ENCODE results near the gene CGA. TPM values are rescaled to one million over a fixed set of nuclear protein-coding genes. Genes with fewer than 3 reads are reported as not detected.
A peak's percentile ranks its signal among the peaks of the same experiment; 100 is the strongest.

The CGA gene
- total RNA-seq, 1 donor from 2014 or later, result not detected

- Histone ChIP-seq H3K4me1 (no peaks in the 10 kb centered on the region), H3K9me3 (no peaks in the 10 kb centered on the region), H3K36me3 (no peaks in the 10 kb centered on the region), H3K4me3 (no peak overlapping the region), H3K27ac (no peak overlapping the region), H3K27me3 (no peaks in the 10 kb centered on the region)
- intact Hi-C loops (cut with DNase I), result no loop called here
- ATAC-seq, result no peak
- TF ChIP-seq, protein P1, sequence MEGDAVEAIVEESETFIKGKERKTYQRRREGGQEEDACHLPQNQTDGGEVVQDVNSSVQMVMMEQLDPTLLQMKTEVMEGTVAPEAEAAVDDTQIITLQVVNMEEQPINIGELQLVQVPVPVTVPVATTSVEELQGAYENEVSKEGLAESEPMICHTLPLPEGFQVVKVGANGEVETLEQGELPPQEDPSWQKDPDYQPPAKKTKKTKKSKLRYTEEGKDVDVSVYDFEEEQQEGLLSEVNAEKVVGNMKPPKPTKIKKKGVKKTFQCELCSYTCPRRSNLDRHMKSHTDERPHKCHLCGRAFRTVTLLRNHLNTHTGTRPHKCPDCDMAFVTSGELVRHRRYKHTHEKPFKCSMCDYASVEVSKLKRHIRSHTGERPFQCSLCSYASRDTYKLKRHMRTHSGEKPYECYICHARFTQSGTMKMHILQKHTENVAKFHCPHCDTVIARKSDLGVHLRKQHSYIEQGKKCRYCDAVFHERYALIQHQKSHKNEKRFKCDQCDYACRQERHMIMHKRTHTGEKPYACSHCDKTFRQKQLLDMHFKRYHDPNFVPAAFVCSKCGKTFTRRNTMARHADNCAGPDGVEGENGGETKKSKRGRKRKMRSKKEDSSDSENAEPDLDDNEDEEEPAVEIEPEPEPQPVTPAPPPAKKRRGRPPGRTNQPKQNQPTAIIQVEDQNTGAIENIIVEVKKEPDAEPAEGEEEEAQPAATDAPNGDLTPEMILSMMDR (IDR thresholded peaks at IDR 0.05), result no peak
- DNase-seq, result no peak
Measured at GRCh38 chr6:87105823-87106222, 10.9 kb upstream of the CGA start.

DNA sequence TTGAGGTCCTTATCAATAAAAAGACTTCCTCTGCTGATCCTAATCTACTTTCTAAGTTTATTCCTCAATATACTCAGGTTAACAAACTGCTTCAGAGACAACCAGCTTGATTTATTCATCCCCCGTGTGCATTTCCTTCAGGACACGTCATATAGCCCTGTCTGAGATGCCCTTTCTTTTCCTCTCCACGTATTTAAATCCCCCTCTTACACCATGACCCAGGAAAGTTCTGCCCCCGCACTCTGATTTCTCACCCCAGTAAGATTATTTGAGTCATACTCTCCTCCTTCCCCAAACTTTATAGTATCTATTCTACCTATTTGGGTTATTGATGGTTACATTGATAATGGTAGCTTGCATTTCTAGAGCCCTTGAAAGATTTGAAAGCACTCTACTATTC lies 9.8 kb upstream of the CGA start:
- DNase-seq (no peak), ATAC-seq (no peak)
- Histone ChIP-seq H3K27ac (no peak overlapping the region), H3K9me3 (no peaks in the 10 kb centered on the region), H3K4me1 (no peaks in the 10 kb centered on the region), H3K27me3 (no peaks in the 10 kb centered on the region), H3K4me3 (no peak overlapping the region), H3K36me3 (no peaks in the 10 kb centered on the region)
- intact Hi-C loops (cut with DNase I), result no loop called here
- TF ChIP-seq, protein P1 (IDR thresholded peaks at IDR 0.05), result no peak

DNA sequence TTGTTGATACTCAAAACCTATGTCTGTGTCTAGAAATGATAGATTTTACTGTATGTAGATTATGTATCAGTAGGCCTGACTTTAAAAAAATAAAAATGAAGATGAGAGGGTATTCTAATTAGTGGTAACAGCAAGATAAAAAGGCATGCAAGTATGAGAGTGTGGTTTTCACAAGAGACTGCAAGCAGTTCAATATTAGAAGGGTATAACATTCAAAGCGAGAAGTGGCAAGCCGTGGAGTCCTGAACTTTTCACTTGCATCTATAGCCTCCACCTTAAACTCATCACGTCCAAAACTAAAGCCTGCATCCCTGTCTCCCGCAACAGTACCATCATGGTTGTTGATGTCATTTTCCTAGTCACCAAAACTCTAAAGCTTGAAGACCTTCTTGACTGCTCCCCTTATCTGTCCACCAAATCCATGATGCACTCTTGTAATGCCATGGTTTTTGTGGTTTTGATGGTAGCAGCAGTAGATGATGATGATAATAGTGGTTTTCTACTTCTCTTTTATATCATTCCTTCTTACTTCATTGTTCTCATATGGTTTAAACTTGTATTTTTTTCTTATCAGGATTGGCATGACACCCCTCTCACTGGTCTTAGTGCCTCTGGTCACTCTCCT lies 9.2 kb upstream of the CGA start:
- Histone ChIP-seq H3K27ac (no peak overlapping the region), H3K9me3 (no peaks in the 10 kb centered on the region), H3K4me3 (no peak overlapping the region), H3K4me1 (no peaks in the 10 kb centered on the region), H3K27me3 (no peaks in the 10 kb centered on the region), H3K36me3 (no peaks in the 10 kb centered on the region)
- TF ChIP-seq, protein P1 (IDR thresholded peaks at IDR 0.05), result no peak
- intact Hi-C loops (cut with DNase I), result no loop called here
- DNase-seq (no peak), ATAC-seq (no peak)

GRCh38 chr6:87102151-87102621 lies 7.3 kb upstream of the CGA start:
- Histone ChIP-seq H3K4me3 (no peak overlapping the region), H3K27ac (no peak overlapping the region), H3K36me3 (no peaks in the 10 kb centered on the region), H3K27me3 (peaks cover 2% of the 10 kb centered on the region), H3K4me1 (no peaks in the 10 kb centered on the region), H3K9me3 (no peaks in the 10 kb centered on the region)
- TF ChIP-seq, protein P1 (IDR thresholded peaks at IDR 0.05), result no peak
- DNase-seq (no peak), ATAC-seq (peak; percentile 69)
- intact Hi-C loops (cut with DNase I), result no loop called here

DNA sequence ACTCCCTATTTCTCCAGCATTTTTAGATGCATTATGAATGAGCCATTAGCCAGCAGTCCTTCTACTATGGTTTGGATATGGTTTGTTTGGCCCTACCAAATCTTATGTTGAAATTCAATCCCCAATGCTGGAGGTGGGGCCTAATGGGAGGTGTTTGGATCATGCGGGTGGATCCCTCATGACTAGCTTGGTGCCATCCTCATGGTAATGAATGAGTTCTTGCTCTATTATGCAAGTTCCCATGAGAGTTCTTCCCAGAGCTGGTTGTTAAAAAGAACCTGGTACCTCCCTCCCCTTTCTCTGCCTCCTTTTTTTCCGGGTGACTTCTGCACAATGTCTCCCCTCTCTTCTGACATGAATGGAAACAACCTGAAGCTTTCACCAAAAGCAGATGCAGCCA lies 6.2 kb upstream of the CGA start:
- no peak for DNase-seq
- H3K27me3 ChIP-seq, result peaks cover 4% of the 10 kb centered on the region
- no peak overlapping the region for H3K4me3 ChIP-seq
- H3K4me1 ChIP-seq, result no peaks in the 10 kb centered on the region
- no peaks in the 10 kb centered on the region for H3K9me3 ChIP-seq
- TF ChIP-seq, protein P1 (IDR thresholded peaks at IDR 0.05), result no peak
- no peak overlapping the region for H3K27ac ChIP-seq
- H3K36me3 ChIP-seq, result no peaks in the 10 kb centered on the region
- intact Hi-C loops (cut with DNase I), result no loop called here
- ATAC-seq, result no peak

DNA sequence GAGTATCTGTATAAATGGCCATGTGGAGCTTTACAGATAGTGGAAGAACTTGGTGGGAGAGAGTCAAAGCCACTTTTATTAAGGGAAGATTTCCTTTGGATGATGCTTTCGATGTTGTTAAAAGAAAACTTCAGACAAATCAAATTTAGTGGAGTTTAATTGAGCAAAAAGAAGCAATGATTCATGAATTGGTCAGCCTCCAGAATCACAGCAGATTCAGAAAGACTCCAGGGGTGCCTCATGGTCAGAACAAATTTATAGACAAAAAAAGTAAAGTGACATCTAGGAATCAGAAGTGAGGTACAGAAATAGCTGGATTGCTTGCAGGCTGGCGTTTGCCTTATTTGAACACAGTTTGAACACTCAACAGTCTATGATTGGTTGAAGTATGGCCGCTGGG lies 5.3 kb upstream of the CGA start:
- peaks cover 4% of the 10 kb centered on the region for H3K27me3 ChIP-seq
- no peak for ATAC-seq
- TF ChIP-seq, protein P1 (IDR thresholded peaks at IDR 0.05), result no peak
- no peak overlapping the region for H3K4me3 ChIP-seq
- no peaks in the 10 kb centered on the region for H3K4me1 ChIP-seq
- intact Hi-C loops (cut with DNase I), result no loop called here
- DNase-seq, result no peak
- H3K36me3 ChIP-seq, result no peaks in the 10 kb centered on the region
- no peaks in the 10 kb centered on the region for H3K9me3 ChIP-seq
- H3K27ac ChIP-seq, result no peak overlapping the region

All from upper lobe of right lung (tissue), 1 donor.